Posterior cingulate gyrus (tissue), 11 donors: Measurements from ENCODE around the gene HOMEZ.

Experiments
- DNase-seq, 10 donors: peaks; one replicate each; pipeline versions ENCODE4 v3.0.0 to v3.0.0-alpha.2; 2020 to 2021; ENCODE audit warnings: mixed read lengths in 3 of 10
- intact Hi-C: fragments of 100-400 bp; cut with DNase I; formaldehyde crosslinking; loops from one replicate; pipeline ENCODE4 v1.15.1; 2023

Gene HOMEZ, protein sequence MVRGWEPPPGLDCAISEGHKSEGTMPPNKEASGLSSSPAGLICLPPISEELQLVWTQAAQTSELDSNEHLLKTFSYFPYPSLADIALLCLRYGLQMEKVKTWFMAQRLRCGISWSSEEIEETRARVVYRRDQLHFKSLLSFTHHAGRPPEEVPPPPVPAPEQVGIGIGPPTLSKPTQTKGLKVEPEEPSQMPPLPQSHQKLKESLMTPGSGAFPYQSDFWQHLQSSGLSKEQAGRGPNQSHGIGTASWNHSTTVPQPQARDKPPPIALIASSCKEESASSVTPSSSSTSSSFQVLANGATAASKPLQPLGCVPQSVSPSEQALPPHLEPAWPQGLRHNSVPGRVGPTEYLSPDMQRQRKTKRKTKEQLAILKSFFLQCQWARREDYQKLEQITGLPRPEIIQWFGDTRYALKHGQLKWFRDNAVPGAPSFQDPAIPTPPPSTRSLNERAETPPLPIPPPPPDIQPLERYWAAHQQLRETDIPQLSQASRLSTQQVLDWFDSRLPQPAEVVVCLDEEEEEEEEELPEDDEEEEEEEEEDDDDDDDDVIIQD

DNA sequence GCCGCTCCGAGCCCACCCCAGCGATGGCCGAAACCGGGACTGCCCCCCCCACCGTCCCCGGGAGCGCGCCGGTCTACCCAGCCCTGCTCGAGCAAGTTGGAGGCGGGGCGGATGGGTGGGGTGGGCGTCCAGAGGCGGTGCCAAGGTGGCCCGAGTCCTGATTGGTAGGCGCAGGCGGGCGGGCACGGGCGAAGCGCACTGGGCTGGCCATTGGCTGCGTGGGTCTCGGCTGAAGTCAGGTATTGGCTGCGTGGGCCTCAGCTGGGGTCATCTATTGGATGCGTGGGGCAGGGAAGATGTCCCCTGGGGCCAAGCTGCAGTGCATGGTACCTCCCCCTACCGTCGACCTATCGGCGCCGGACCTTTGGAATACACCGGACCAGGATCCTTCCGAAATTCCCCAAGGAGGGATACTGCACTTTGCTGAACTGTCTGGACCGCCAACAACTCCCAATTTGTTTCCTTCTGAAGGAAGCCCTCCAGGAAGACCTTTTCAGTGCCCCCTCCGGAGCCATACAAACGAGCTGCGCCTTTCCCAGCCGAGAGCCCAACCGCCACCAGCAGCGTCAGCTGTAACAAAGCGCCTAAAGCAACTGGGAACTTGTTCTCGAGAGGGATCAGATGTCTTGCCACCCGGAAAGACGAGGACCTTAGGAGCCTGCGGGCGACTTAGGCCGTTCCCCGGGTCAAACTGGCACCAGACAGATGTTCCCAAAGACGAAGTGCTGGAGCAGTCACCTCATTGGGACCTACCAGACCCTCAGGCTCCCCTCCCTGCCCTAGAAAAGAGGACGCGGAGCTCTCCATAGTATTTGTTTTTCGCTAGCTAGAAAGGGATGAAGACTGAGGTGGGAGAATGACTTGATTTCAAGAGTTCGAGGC is at the start of gene HOMEZ:
HOMEZ (minus strand) TSS at position 113 of the 882 bp plus-strand sequence. CDS start 180 bp downstream, outside the sequence.
- intact Hi-C loops, result loop anchor here (1.0 kb wide), 1 partner anchor 15 kb away; no protein-coding TSS in a partner anchor
- DNase-seq, result peak; percentile 99 to 100 (median 99)

DNA sequence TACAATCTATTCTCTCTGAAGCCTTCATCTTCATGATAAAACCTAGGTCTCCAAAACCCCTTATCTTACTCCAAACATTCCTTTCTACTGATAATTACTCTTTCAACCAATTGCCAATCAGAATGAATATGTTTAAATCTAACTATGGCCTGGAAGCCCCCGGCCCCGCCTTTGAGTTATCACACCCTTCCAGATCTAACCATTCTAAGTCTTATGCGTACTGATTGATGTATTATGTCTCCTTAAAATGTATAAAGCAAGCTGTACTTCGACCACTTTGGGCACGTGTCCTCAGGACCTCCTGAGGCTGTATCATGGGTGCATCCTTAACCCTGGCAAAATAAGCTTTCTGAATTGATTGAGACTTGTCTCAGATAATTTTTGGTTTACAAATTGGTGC is 49.7 kb upstream of the HOMEZ start:
- intact Hi-C loops, result no loop called here
- no peak for DNase-seq

DNA sequence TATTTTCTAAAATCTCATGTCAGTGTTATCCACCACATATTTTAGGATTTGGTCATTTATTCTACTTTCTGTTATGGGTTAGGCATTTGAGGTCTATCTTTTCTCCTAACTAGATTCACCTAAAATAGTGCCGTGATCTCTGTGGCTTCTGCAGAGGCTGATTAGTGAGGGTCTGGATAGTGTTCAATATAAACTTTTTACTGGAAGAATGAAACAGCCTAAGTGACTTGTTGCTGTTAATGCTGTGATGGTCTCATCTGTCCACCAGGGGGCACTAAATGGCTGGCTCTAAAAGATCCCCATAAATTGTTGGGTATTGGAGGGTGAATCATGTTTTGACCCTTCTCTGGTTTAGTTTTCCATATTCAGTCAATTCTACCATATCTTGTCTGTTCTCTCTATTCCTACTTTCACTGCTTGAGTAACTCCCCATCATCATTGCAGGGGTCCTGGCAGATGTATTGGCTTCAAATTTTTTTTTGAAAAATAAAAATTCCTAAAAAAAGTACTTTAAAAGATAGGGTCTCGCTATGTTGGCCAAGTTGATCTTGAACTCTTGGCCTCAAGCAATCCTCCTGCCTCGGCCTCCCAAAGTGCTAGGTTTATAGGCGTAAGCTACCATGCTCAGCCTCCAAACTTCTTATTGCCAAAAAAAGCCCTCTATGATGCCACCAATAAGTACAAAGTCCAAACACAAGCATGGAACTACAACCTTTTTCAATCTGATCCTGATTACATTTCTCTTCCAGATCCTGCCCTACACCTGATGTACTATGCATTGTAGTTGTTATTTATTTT is 42.2 kb upstream of the HOMEZ start:
- DNase-seq, result peak in 7 of 10 donors; percentile 65 to 89 (median 80)
- intact Hi-C loops, result loop anchor here (1.0 to 5.0 kb wide), 4 partner anchors 34 to 229 kb away; partner anchors contain the start of genes NGDN and THTPA

DNA sequence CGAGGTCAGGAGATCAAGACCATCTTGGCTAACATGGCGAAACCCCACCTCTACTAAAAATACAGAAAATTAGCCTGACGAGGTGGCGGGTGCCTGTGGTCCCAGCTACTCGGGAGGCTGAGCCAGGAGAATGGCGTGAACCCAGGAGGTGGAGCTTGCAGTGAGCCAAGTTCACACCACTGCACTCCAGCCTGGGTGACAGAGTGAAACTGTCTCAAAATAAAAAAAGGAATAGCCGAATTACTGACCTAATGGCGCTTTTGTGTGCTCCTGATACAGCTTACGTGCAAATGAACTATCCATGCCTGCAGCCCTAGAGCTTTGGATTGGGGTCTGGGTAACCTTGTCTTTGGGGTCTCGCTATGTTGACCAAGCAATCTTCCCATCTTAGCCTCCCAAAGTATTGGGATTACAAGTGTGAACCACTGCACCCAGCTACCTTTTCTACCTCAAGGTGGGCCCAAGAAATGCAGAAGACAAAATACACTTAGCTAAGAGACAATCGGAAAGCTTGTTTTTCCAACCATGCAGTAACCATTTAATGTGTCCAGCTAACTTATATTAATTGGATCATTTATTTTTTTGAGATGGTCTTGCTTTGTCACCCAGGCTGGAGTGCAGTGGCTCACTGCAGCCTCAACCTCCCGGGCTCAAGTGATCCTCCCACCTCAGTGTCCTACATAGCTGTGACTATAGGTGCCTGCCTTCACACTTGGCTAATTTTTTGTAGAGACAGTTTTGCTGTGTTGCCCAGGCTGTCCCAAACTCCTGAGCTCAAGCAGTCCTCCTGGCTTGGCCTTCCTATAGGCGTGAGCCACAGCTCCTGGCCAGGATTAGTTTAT is 40.8 kb upstream of the HOMEZ start:
- intact Hi-C loops, result loop anchor here (5.0 kb wide), 2 partner anchors 36 to 231 kb away; partner anchors contain the start of gene THTPA
- no peak for DNase-seq

DNA sequence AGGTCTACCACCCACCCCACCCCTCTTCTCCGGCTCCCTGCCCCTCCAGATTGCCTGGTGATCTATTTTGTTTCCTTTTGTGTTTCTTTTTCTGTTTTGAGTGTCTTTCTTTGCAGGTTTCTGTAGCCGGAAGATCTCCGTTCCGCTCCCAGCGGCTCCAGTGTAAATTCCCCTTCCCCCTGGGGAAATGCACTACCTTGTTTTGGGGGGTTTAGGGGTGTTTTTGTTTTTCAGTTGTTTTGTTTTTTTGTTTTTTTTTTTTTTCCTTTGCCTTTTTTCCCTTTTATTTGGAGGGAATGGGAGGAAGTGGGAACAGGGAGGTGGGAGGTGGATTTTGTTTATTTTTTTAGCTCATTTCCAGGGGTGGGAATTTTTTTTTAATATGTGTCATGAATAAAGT is 39.8 kb upstream of the HOMEZ start:
- peak in 1 of 10 donors; percentile 47 for DNase-seq
- intact Hi-C loops, result loop anchor here (5.0 kb wide), 2 partner anchors 37 to 232 kb away; partner anchors contain the start of gene THTPA

DNA sequence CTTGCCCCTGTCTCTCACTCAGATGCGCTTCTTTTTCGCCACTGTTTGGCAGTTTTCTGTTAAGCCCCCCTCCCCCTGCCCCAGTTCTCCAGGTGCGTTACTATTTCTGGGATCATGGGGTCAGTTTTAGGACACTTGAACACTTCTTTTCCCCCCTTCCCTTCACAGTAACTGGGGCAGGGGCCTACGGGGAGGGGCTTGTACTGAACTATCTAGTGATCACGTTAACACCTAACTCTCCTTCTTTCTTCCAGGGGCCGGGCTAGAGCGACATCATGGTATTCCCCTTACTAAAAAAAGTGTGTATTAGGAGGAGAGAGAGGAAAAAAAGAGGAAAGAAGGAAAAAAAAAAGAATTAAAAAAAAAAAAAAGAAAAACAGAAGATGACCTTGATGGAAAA is 39.1 kb upstream of the HOMEZ start:
- intact Hi-C loops, result loop anchor here (5.0 kb wide), 2 partner anchors 37 to 232 kb away; partner anchors contain the start of gene THTPA
- DNase-seq, result no peak

DNA sequence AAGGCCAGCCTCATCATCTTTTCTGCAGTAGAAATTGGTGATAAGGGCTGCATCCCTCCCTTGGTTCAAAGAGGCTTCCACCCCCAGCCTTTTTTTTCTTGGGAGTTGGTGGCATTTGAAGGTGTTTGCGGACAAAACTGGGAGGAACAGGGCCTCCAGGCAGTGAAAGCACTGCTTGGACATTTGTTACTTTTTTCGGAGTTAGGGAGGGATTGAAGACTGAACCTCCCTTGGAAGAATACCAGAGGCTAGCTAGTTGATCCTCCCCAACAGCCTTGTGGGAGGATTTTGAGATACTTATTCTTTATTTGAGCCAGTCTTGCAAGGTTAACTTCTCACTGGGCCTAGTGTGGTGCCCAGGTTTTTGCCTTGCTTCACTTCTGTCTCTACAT is 38.5 kb upstream of the HOMEZ start:
- DNase-seq, result no peak

DNA sequence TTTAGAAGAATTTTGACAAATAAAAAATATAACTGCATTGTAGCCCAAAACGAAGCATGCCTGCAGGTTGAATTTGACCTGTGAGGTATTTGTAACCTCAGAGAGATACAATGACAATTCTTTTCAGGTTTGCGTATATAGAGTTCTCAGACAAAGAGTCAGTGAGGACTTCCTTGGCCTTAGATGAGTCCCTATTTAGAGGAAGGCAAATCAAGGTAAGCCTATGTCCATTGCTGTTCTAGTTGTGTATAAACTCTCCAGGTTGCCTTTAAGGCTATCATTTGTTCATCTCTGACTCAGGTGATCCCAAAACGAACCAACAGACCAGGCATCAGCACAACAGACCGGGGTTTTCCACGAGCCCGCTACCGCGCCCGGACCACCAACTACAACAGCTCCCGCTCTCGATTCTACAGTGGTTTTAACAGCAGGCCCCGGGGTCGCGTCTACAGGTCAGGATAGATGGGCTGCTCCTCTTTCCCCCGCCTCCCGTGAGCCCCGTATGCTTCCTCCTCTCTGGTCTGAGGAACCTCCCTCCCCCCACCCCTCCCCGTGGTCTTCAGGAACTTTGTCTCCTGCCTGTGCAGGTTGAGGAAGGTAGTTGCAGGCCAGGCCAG is 38.0 kb upstream of the HOMEZ start:
- intact Hi-C loops, result no loop called here
- DNase-seq, result no peak

More for the DNA sequence above, 38.5 kb upstream of the HOMEZ start:
- intact Hi-C loops, result no loop called here

DNA sequence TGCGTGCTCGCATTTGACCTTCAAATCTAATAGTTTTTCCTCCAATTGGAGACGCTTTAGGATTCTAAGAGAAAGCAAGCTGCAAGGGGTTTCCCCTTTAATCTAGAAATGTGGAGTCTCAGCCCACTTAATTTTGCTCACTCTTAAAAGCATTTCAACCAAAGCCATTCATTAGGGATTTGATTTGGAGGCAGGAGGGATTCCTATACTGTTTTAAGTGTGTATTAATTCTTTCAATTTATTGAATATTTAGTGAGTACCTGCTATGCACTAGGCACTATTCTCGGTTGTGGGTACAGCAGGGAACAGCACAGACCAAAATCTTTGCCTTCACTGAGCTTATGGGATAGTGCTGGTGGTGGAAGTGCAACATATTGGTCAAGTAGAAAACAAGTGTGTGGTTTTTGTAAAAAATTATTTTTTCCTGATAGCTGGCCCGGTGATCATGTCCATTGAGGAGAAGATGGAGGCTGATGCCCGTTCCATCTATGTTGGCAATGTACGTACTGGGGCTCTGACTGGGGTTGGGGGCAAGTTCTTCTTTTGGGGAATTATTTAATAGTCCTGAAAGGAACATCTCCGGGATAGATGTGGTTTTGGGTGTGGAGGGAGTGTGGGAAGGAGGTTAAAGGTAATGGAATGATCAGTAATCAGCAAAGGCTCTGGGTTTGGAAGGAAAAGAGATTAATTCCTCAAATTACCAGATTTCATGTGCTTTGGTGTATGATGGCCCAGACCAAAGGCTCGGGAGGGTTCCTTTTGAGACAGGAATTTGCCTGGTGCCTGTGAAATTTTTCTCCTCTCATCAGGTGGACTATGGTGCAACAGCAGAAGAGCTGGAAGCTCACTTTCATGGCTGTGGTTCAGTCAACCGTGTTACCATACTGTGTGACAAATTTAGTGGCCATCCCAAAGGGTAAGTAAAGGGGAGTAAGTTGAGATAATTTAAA is 36.9 kb upstream of the HOMEZ start:
- no peak for DNase-seq
- intact Hi-C loops, result no loop called here

DNA sequence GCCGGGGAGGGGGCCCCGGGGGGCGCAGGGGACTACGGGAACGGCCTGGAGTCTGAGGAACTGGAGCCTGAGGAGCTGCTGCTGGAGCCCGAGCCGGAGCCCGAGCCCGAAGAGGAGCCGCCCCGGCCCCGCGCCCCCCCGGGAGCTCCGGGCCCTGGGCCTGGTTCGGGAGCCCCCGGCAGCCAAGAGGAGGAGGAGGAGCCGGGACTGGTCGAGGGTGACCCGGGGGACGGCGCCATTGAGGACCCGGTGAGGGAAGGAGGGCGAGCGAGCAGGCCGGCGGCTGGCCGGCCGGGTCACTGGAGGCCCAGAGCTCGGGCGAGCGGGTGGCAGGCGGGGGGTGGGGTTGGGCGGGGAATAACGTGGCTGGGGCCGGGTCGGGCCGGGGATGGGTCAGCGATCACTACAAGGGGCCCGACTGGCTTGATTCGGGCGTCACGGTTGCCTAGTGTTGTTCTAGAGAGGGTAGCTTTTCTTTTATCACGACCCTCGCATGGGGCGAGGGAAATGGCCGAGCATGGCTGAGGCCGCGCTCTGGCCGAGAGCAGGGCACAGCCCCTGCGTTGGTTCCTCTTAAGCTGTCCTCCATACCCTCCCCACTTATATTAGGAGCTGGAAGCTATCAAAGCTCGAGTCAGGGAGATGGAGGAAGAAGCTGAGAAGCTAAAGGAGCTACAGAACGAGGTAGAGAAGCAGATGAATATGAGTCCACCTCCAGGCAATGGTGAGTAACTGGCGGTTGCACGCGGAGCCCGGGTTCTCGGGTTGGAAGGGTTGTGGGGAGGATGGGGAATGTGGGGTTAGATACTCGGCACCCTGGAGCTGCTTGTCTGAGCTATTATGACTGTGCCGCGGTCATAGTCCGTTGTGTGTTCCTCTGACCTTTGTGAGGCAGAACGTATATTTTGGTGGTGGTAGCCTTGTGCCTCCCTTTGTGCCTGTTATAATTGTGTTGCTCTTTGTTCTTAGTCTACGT is 35.9 kb upstream of the HOMEZ start:
- peak in 3 of 10 donors; percentile 29 to 88 (median 49) for DNase-seq
- intact Hi-C loops, result loop anchor here (2.0 kb wide), 1 partner anchor 55 kb away; the partner anchor contains the start of gene CMTM5

DNA sequence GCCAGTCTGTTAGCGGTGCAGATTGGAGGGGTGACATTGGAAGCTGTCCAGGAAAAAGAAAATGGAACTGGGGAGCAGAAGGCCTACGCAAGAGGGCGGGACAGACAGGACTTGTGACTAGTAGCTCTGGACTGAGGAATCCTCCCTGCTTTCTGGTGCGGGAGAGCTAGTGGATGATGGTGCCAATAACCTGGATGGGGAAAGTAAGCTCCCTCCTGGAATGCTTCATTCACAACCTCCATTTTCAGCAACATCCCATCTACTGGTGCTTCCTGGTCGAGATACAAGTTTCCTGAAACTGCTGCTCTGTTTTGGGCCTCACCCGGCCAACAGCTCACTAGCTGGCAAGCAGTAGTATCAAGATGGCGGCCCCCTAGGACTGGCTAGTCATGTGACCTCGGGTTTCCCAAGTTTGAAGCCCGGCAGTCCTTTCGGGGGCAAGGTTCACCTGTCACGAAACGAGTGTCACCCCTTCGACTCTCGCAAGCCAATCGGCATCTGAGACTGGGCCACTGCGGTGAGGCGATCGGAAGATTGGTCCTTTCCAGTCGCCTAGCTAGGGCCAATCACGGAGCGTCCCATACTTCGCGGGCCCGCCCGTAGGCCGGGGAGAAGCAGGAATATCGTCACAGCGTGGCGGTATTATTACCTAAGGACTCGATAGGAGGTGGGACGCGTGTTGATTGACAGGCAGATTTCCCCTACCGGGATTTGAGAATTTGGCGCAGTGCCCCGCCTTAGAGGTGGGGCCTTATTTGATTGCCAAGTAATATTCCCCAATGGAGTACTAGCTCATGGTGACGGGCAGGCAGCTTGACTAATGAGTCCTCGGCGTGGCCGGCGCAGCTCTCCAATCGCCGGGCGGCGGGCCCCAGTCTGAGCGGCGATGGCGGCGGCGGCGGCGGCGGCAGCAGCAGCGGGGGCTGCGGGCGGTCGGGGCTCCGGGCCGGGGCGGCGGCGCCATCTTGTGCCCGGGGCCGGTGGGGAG is 34.9 kb upstream of the HOMEZ start, which contains the start of gene PABPN1:
PABPN1 (plus strand) TSS at position 874 of the 988 bp plus-strand sequence; CDS start at position 887, 13 bp downstream.
- intact Hi-C loops, result loop anchor here (1.0 to 2.0 kb wide), 2 partner anchors 15 to 56 kb away; partner anchors contain the start of genes BCL2L2 and CMTM5

DNA sequence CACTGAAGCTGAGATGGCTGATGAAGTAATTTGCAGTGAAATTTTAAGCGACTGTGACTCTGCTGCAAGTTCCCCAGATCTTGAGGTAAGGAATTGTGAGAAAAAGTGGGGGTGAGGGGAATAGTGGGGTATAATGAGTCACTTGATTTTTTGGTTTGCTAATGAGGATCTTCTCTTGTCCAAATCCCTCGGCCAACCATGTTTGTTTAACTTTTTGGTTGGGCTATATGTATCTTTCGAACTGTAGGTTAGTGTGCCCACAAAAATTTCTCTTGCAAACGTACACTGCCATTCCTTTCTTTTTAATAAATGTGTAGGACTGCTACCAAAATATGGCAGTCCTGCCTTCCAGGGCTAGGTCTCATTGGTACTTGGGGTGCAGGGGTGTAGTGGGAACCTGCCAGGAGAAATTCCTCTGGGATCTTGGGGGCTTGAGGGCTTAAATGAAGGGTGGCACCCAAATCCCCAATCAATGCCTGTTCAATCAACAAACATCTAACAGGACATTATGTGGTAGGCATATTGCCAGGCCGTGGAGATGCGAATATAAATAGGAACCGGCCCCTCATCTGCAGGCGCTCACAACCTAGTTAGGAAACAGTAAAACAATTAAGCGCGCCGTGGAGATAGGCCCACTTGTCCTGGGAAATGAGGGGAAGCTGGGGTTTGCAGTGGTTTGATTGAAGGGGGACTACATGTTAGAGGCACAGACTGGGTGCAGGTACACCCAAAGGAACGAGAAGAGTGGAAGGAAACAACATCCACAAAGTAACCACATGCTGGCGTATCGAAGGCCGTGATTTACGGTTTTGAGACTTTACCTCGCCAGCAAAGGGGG is 34.0 kb upstream of the HOMEZ start:
- intact Hi-C loops, result loop anchor here (1.0 to 2.0 kb wide), 2 partner anchors 14 to 57 kb away; partner anchors contain the start of genes BCL2L2 and CMTM5
- DNase-seq, result no peak

More for the DNA sequence above, 34.9 kb upstream of the HOMEZ start, which contains the start of gene PABPN1:
- DNase-seq, result peak; percentile 98 to 100 (median 99)

DNA sequence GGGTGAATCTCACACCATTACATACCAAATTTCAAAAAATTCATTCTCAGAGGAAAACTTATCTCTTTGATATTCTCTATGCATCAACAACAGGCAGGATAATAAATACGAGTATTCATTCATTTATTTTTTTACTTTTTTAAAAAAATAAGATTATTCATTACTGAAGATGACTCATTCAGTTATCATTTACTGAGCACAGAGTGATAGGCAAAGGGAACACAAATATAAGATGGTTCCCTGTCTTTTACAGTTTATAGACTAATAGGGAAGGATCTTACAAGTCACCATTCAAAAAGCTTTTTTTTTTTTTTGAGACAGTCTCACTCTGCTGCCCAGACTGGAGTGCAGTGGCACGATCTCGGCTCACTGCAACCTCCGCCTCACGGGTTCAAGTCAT is 30.4 kb upstream of the HOMEZ start:
- no peak for DNase-seq
- intact Hi-C loops, result no loop called here
